IMR-90 (cell line): ENCODE measurements around the gene RIPK1. TPM values are rescaled to one million over a fixed set of nuclear protein-coding genes. Genes with fewer than 3 reads are reported as not detected.

Experiments used
- ATAC-seq: fragments of 200-7000 bp; cut with Tn5 transposase; 2 replicates; pipeline ENCODE4 v1.9.1; 2020; ENCODE audit warnings: low read depth, mild to moderate bottlenecking, moderate library complexity
- BruUV-seq: library from RNA; stranded (reverse); fragments of 400-500 nt; replicated peaks from 2 replicates; lab custom pipeline; 2021; lab: Mats Ljungman, UMichigan
- CTCF ChIA-PET: fragments of 300-600 bp; formaldehyde crosslinking; extraction: SDS; loops from one replicate; lab custom pipeline; 2021; ENCODE audit warnings: antibody characterized with exemption; lab: Yijun Ruan, JAX
- POLR2A ChIA-PET: fragments of 300-600 bp; sonication (Branson Sonifier 250); formaldehyde crosslinking; loops from one replicate; lab custom pipeline; 2022; ENCODE audit warnings: antibody characterized with exemption; ENCODE audit not compliant: unreplicated experiment; lab: Charles Lee
- DNase-seq: peaks from one replicate; pipeline ENCODE4 v3.0.0; 2013
- H2AFZ ChIP-seq: replicated peaks from 2 replicates; pipeline ENCODE3; 2013; ENCODE audit warnings: low read length, mild to moderate bottlenecking; ENCODE audit not compliant: poor library complexity
- H2AK5ac ChIP-seq: 2 replicates; pipeline ENCODE4 v1.6.1; 2013; ENCODE audit warnings: low read depth, low read length, inconsistent platforms
- H2AK9ac ChIP-seq: replicated peaks from 2 replicates; pipeline ENCODE3; 2013; ENCODE audit warnings: mild to moderate bottlenecking, low read depth, low read length, moderate library complexity; ENCODE audit not compliant: poor library complexity
- H2BK120ac ChIP-seq: 2 replicates; pipeline ENCODE4 v1.6.1; 2013; ENCODE audit warnings: low read depth, low read length, inconsistent platforms
- H2BK15ac ChIP-seq: 3 replicates; pipeline ENCODE4 v1.6.1; 2013; ENCODE audit warnings: low read depth, low read length, inconsistent platforms
- H2BK20ac ChIP-seq: 2 replicates; pipeline ENCODE4 v1.6.1; 2013; ENCODE audit warnings: low read depth, mild to moderate bottlenecking, inconsistent platforms, low read length, moderate library complexity
- H2BK5ac ChIP-seq: 2 replicates; pipeline ENCODE4 v1.6.1; 2013; ENCODE audit warnings: mild to moderate bottlenecking, low read depth, low read length, inconsistent platforms; ENCODE audit not compliant: poor library complexity, severe bottlenecking
- H3K14ac ChIP-seq: replicated peaks from 2 replicates; pipeline ENCODE4 v1.6.1; 2013; ENCODE audit warnings: low read depth, low read length, inconsistent platforms
- H3K18ac ChIP-seq: 2 replicates; pipeline ENCODE4 v1.6.1; 2013; ENCODE audit warnings: low read depth, low read length, control low read depth
- H3K23ac ChIP-seq: 2 replicates; pipeline ENCODE4 v1.6.1; 2013; ENCODE audit warnings: low read depth, low read length, inconsistent platforms
- H3K27ac ChIP-seq: 2 replicates; pipeline ENCODE4 v1.5.1; 2013; ENCODE audit warnings: mild to moderate bottlenecking, control low read depth, low read length; ENCODE audit not compliant: insufficient read depth
- H3K27me3 ChIP-seq: 2 replicates; pipeline ENCODE4 v1.6.1; 2013; ENCODE audit warnings: low read length; ENCODE audit not compliant: control insufficient read depth, insufficient read depth
- H3K36me3 ChIP-seq: 2 replicates; pipeline ENCODE4 v1.6.1; 2013; ENCODE audit warnings: low read length, mixed read lengths; ENCODE audit not compliant: control insufficient read depth, insufficient read depth
- H3K4ac ChIP-seq: 2 replicates; pipeline ENCODE4 v1.6.1; 2013; ENCODE audit warnings: low read depth, low read length, inconsistent platforms
- H3K4me1 ChIP-seq: 2 replicates; pipeline ENCODE4 v1.6.1; 2013; ENCODE audit warnings: low read length, mixed read lengths; ENCODE audit not compliant: control insufficient read depth, insufficient read depth
- H3K4me2 ChIP-seq: 2 replicates; pipeline ENCODE4 v1.6.1; 2013; ENCODE audit warnings: low read depth, mild to moderate bottlenecking, control low read depth, low read length, moderate library complexity
- H3K4me3 ChIP-seq: 2 replicates; pipeline ENCODE4 v1.5.1; 2013; ENCODE audit warnings: low read depth, mild to moderate bottlenecking, control low read depth, low read length, moderate library complexity; ENCODE audit not compliant: insufficient read depth
- H3K56ac ChIP-seq: 2 replicates; pipeline ENCODE4 v1.6.1; 2013; ENCODE audit warnings: low read length, inconsistent platforms; ENCODE audit not compliant: insufficient read depth; ENCODE audit errors: extremely low read depth
- H3K79me1 ChIP-seq, 2 experiments: 2 replicates each; pipeline ENCODE4 v1.6.1; 2013; ENCODE audit warnings: low read length in 2 of 2, inconsistent platforms in 1 of 2, low read depth in 1 of 2
- H3K9ac ChIP-seq: 2 replicates; pipeline ENCODE4 v1.6.1; 2013; ENCODE audit warnings: low read depth, low read length, control low read depth
- H3K9me1 ChIP-seq: 2 replicates; pipeline ENCODE4 v1.6.1; 2013; ENCODE audit warnings: low read length, inconsistent platforms; ENCODE audit not compliant: insufficient read depth
- H3K9me3 ChIP-seq: 2 replicates; pipeline ENCODE4 v1.6.1; 2013; ENCODE audit warnings: low read length; ENCODE audit not compliant: control insufficient read depth, insufficient read depth
- H4K20me1 ChIP-seq: 2 replicates; pipeline ENCODE4 v1.6.1; 2013; ENCODE audit warnings: low read length, inconsistent platforms; ENCODE audit not compliant: insufficient read depth
- H4K5ac ChIP-seq: 2 replicates; pipeline ENCODE4 v1.6.1; 2013; ENCODE audit warnings: mild to moderate bottlenecking, low read depth, low read length, control low read depth
- H4K8ac ChIP-seq, 2 experiments: 2 replicates each; pipeline ENCODE4 v1.6.1; 2013; ENCODE audit warnings: low read depth in 2 of 2, low read length in 2 of 2, control low read depth in 1 of 2, inconsistent platforms in 1 of 2
- H4K91ac ChIP-seq: 2 replicates; pipeline ENCODE4 v1.6.1; 2013; ENCODE audit warnings: low read depth, low read length, inconsistent platforms; ENCODE audit not compliant: insufficient read depth
- BHLHE40 ChIP-seq: fragments of 150-350 bp; IDR thresholded peaks from 2 replicates; pipeline ENCODE4 v1.6.1; 2016; ENCODE audit warnings: mild to moderate bottlenecking, low read depth, low read length
- CHD1 ChIP-seq: IDR thresholded peaks from 2 replicates; pipeline ENCODE4 v1.6.1; 2012; ENCODE audit warnings: low read depth, low read length, improper control_type of control experiment
- CTCF ChIP-seq: conservative IDR thresholded peaks from 2 replicates; pipeline ENCODE4 v1.5.1; 2012; ENCODE audit warnings: mild to moderate bottlenecking, low read depth, low read length, improper control_type of control experiment
- ELK1 ChIP-seq: fragments of 150-350 bp; IDR thresholded peaks from 2 replicates; pipeline ENCODE4 v1.6.1; 2016; ENCODE audit warnings: low read depth, mild to moderate bottlenecking, low read length, moderate library complexity, borderline replicate concordance
- MAFK ChIP-seq: IDR thresholded peaks from 2 replicates; pipeline ENCODE4 v1.6.1; 2012; ENCODE audit warnings: low read depth, low read length, improper control_type of control experiment
- MXI1 ChIP-seq: IDR thresholded peaks from 2 replicates; pipeline ENCODE4 v1.6.1; 2012; ENCODE audit warnings: low read depth, mild to moderate bottlenecking, low read length, moderate library complexity, borderline replicate concordance
- NFE2L2 ChIP-seq: fragments of 150-350 bp; IDR thresholded peaks from 2 replicates; pipeline ENCODE4 v1.6.1; 2016; ENCODE audit warnings: low read depth, mild to moderate bottlenecking, low read length
- RAD21 ChIP-seq: IDR thresholded peaks from 2 replicates; pipeline ENCODE4 v1.6.1; 2012; ENCODE audit warnings: low read length, improper control_type of control experiment
- SMC3 ChIP-seq: fragments of 150-350 bp; IDR thresholded peaks from 2 replicates; pipeline ENCODE4 v1.6.1; 2016; ENCODE audit warnings: low read depth, mild to moderate bottlenecking, antibody characterized with exemption, low read length, moderate library complexity
- USF2 ChIP-seq: fragments of 150-350 bp; IDR thresholded peaks from 2 replicates; pipeline ENCODE4 v1.6.1; 2017; ENCODE audit warnings: mild to moderate bottlenecking, antibody characterized with exemption, low read length, low read depth
- WGBS, 2 experiments: methylation state at CpG; one replicate each; pipeline versions ENCODE4 v1.1.5 to v1.1.7; 2013; ENCODE audit warnings: missing lambda C conversion rate in 2 of 2; ENCODE audit not compliant: insufficient read length in 1 of 2; ENCODE audit errors: extremely low coverage in 2 of 2; 5-methylcytosine and 5-hydroxymethylcytosine counted together
- dilution Hi-C: fragments of 300-500 bp; cut with HindIII; formaldehyde crosslinking; loops from one replicate; pipeline ENCODE4 v1.14.3; 2018; ENCODE audit warnings: low sequenced_read_pairs; ENCODE audit not compliant: unreplicated experiment
- in situ Hi-C: fragments of 300-500 bp; cut with MboI; formaldehyde crosslinking; loops from 3 replicates; pipeline ENCODE4 v1.14.3; 2019; ENCODE audit warnings: low sequenced_read_pairs, inconsistent platforms, mixed read lengths
- intact Hi-C: fragments of 100-400 bp; cut with micrococcal nuclease; formaldehyde crosslinking; loops from 2 replicates; pipeline ENCODE4 v1.10.0; 2022
- polyA plus RNA-seq, 3 experiments: library from polyadenylated mRNA; depleted of rRNA; stranded (reverse); fragments of >200 nt; gene quantifications; 2 replicates each; pipeline ENCODE4 v1.2.3, GENCODE V29; 2012; ENCODE audit warnings: low replicate concordance in 1 of 3
- total RNA-seq: library from RNA; depleted of rRNA; stranded (reverse); fragments of >200 nt; gene quantifications from 2 replicates; pipeline ENCODE4 v1.2.3, GENCODE V29; 2012

Gene RIPK1
- total and polyA plus RNA-seq, 2 of the 4 experiments (the other 2 are of a cell fraction) = 12.6 to 25.6 TPM

GRCh38 chr6:3088446-3088845, 20.2 kb downstream of the RIPK1 start:
- Histone ChIP-seq H3K36me3 (peaks cover 29% of the 10 kb centered on the region), H4K8ac (peak overlapping the region in 1 of 2 experiments; percentile 15; a peak in 2 of 4 replicates), H3K18ac (peak overlapping the region; percentile 50), H2BK120ac (no peak overlapping the region), H2BK5ac (peak overlapping the region; percentile 9), H3K9ac (peak overlapping the region; percentile 41; the same call in 1 of the 2 replicates), H2AFZ (no peak overlapping the region), H4K91ac (no peak overlapping the region), H3K4me2 (peak overlapping the region; percentile 44; the same call in 1 of the 2 replicates), H3K9me3 (no peaks in the 10 kb centered on the region), H2AK9ac (peak overlapping the region; percentile 19), H3K56ac (no peak overlapping the region), H3K14ac (no peak overlapping the region), H3K23ac (no peak overlapping the region), H3K9me1 (peaks cover 6% of the 10 kb centered on the region; the same call in 1 of the 2 replicates), H4K20me1 (no peaks in the 10 kb centered on the region), H2AK5ac (0 out of 2 replicates have a peak overlapping the region, but pooled peaks have one; percentile 3), H4K5ac (peak overlapping the region; percentile 67; the same call in 1 of the 2 replicates), H3K79me1 (peaks cover 11 to 41% of the 10 kb centered on the region in 2 experiments), H3K27me3 (no peaks in the 10 kb centered on the region), H3K4me3 (no peak overlapping the region), H3K27ac (peak overlapping the region; percentile 97; the same call in 1 of the 2 replicates), H3K4ac (0 out of 2 replicates have a peak overlapping the region, but pooled peaks have one; percentile 17), H3K4me1 (peaks cover 10% of the 10 kb centered on the region), H2BK15ac (no peak overlapping the region), H2BK20ac (no peak overlapping the region)
- CTCF ChIA-PET = interaction anchor here (1.0 kb wide), 1 partner anchor 13 kb away, joined by 3 read pairs; no protein-coding TSS in a partner anchor
- dilution Hi-C loops = no loop called here
- TF ChIP-seq CHD1 = no peak
- TF ChIP-seq NFE2L2 = no peak
- TF ChIP-seq CTCF = no peak
- no peak for TF ChIP-seq RAD21
- no peak for TF ChIP-seq BHLHE40
- TF ChIP-seq ELK1 = no peak
- no peak for TF ChIP-seq SMC3
- TF ChIP-seq MXI1 = no peak
- TF ChIP-seq MAFK = no peak
- no peak for TF ChIP-seq USF2
- in situ Hi-C loops = no loop called here
- no CpG with 5 or more reads among the region's 4 CpGs for WGBS, 2 experiments
- POLR2A ChIA-PET = no interaction called here
- intact Hi-C loops = no loop called here
- ATAC-seq (peak; percentile 70), DNase-seq (peak; percentile 11)
- BruUV-seq = no TSS peak
